ENCODE results near the gene ENTPD5.
"Not testable (repeated sequence)": the region's sequence is repeated elsewhere in the genome, so short reads cannot be mapped to it uniquely, and the experiment has no call there.

ENTPD5 gene

GRCh38 chr14:74005664-74006063, 13.4 kb downstream of the ENTPD5 start:
- not testable (repeated sequence) for DNase-seq (ENCODE audit: low spot score)

DNA sequence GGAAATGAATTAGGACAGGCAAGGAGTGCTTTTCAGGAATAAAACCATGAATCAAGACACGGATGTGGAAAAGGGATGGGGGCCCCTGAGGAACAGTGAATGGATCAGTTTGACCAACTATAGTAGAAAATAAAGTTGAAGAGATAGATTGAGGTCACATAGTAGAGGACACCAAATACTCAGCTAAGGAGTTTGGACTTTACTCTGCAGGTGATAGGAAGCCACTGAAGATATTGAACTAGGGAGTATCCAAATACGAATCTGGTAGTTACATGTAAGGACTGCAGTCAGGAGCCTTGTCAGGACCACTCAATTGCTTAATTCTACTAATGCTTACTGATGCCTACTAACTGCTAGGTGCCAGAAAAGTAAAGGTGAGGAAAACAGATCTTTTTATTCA, 20.4 kb downstream of the ENTPD5 start:
- DNase-seq (ENCODE audit: low spot score), result no peak

DNA sequence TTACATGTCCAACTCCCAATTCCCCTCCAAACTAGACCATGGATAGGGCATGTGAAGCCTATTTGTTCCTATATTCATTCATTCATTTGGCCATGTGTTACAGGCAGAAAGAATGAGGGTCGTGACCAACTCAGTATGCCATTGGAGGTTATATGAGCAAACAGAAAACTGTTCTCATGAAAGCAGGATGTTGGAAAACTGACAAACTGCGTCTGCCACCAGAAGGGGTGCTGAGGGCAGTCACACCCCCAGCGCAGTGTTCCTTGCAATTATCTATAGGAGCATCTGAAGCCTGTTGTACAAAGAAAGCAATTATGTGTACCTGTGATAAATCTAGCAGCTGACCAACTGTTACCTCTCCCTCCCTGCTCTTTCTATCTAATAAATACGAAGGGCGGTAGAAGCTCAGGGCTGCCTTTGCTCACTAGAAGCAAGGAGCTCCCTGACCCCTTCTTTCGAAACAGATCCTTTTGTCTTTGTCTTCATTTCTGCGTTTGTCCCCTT, 21.1 kb downstream of the ENTPD5 start:
- DNase-seq (ENCODE audit: low spot score), result no peak

DNA sequence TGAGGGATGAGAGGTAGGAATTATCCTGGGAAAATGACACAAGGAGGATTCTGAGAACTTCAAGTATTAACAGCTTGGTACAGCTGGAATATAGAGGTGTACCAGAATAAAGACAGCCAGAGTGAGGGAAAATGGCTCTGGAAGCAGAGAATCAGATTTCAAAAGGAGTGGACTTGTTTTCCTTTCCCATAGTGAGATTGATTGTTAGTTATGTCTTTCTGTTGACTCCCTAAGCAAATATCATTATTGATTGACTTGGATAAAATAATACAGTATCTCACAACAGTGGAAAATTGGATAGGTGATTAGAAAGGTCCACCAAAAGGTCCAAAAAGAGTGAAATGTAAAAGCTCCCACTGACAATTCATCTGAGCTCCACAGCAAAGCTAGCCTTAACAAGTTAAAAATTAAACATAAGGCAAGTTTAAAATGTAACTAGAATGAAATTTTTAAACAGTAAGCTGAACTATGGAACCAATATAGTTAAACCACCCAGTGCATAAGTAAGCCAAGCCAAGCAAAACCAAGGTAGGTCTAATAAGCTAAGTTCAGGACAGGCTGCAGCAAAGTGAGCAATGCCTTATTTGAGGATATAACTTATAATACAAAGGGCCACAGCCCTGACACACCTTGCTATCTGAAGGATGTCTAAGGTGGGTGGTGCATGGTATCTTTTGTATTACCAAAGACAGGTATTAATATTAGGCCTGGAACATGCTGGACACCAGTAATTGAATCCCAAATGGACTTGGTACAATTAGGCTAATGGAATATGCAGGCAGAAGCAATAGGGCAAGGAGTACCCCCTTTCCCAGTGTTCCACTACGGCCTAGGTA, 21.8 kb downstream of the ENTPD5 start:
- DNase-seq (ENCODE audit: low spot score), result no peak

- no peak for DNase-seq (ENCODE audit: low spot score)
These were observed 22.4 kb downstream of the ENTPD5 start for GRCh38 chr14:73996731-73997107.

DNA sequence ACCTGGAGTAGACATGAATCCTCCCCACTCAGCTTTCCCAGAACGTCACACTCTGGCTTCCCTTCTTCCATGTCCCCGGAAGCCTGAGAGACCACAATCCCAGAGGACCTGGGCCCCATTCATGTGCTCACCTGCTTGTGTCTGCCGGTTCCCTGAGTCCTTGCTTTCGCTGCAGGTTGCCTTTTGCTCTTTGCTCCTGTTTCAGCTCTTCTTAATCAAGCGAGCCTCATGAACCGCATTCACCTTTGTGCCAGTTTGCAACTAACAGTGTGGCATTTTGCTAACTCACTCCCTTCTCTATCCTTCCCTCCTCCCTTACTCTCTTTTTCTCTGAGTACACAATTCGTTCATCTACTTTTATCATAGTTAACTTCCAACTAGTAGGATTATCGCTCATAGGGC, 23.1 kb downstream of the ENTPD5 start:
- DNase-seq (ENCODE audit: low spot score), result no peak

DNA sequence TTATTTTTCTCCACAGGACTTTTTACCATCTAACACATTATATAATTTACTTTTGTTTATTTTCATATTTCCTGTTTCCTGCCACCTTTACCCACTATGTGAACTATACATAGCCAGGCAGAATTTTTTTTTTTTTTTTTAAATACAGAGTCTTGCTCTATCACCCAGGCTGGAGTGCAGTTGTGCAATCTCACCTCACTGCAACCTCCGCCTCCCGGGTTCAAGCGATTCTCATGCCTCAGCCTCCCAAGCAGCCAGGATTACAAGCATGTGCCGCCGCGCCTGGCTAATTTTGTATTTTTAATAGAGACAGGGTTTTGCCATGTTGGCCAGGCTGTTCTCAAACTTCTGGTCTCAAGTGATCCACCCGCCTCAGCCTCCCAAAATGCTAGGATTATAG, 24.2 kb downstream of the ENTPD5 start:
- DNase-seq (ENCODE audit: low spot score), result not testable (repeated sequence)

DNA sequence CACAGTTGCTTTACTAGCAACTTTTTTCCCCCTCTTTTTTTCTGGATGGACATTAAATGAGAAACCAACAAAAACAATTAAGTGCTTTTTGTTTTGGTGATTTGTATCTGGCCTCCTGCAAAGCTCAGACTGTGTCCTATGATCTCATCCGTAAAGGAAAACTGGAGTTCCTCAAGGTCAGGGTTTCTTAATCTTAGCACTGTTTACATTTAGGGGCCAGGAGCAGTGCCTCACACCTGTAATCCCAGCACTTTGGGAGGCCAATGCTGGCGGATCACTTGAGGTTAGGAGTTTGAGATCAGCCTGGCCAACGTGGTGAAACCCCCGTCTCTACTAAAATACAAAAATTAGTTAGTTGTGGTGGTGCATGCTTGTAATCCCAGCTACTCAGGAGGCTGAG, 28.0 kb downstream of the ENTPD5 start:
- no peak for DNase-seq (ENCODE audit: low spot score)

- DNase-seq (ENCODE audit: low spot score), result not testable (repeated sequence)
These were observed 30.4 kb downstream of the ENTPD5 start for GRCh38 chr14:73988656-73989055.

DNA sequence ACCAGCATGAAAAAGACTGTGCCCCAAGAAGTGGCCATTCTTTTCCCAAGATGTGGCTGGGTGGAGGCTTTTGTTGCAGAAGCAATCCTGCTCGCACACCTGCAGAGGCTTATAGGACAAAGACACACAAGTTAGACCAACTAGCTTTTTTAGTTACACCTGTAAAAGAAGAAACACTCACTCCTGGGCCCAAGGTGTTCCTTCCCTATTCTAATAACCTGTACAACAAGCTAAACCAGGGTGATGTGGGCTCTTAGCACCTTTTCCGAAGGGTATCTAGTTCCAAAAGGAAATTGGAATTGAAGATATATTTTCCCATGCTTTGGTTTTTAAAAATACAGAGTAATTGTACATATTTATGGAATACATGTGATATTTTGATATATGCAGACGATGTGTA, 31.0 kb downstream of the ENTPD5 start:
- DNase-seq (ENCODE audit: low spot score), result no peak

GRCh38 chr14:73977896-73978295, 41.2 kb downstream of the ENTPD5 start:
- no peak for DNase-seq (ENCODE audit: low spot score)

DNA sequence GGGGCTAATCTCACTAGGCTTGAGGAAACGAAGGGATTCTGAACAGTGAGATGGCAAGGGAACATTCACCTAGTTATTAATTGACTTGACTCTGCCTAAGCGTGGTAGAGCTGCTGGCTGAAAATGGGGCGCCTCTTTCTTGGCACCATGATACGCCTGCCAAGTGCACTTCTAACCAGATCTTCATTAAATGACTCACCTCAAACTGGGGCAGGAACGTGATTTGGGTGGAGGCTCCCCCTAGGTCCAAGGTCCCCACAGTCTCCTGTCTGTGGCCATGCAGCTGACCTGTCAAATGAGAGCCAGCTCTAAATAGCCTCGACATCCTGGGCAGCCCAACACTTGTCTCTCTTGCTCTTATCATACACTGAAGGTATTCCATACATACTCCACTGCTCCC, 43.0 kb downstream of the ENTPD5 start:
- DNase-seq (ENCODE audit: low spot score), result no peak

- no peak for DNase-seq (ENCODE audit: low spot score)
These were observed 45.6 kb downstream of the ENTPD5 start for GRCh38 chr14:73973497-73973896.

GRCh38 chr14:73968885-73969284, 50.2 kb downstream of the ENTPD5 start:
- no peak for DNase-seq (ENCODE audit: low spot score)

DNA sequence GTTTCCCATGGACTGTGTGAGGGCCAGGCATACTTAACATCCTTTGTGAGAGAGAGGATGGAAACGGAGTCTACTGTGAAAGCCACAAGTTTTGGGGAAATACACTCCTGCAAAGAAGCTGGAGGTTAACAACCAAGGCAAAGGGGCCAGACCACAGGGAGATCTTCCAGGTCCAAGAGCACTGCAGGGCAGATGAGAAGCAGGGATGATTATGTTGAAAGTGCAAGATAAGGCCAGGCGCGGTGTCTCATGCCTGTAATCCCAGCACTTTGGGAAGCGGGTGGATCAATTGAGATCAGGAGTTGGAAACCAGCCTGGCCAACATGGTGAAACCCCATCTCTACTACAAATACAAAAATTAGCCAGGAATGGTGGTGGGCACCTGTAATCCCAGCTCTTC, 53.9 kb downstream of the ENTPD5 start:
- no peak for DNase-seq (ENCODE audit: low spot score)

DNA sequence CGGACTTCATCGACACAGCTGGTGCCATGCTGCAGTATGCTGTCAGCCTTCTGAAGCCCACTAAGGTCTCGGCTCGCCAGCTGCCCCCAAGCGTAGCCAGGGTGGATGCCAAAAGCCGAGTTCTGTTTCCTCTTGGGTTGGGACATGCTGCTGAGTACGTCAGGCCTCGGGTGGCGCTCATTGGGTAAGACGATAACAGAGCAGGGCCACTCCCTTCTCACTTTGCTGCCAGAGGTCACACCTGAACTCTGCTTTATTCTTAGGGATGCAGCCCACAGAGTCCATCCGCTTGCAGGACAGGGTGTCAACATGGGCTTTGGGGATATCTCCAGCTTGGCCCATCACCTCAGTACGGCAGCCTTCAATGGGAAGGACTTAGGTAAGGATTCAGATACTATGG, 57.9 kb downstream of the ENTPD5 start:
- DNase-seq (ENCODE audit: low spot score), result no peak

- no peak for DNase-seq (ENCODE audit: low spot score)
These were observed 60.5 kb downstream of the ENTPD5 start for GRCh38 chr14:73958591-73958990.

DNA sequence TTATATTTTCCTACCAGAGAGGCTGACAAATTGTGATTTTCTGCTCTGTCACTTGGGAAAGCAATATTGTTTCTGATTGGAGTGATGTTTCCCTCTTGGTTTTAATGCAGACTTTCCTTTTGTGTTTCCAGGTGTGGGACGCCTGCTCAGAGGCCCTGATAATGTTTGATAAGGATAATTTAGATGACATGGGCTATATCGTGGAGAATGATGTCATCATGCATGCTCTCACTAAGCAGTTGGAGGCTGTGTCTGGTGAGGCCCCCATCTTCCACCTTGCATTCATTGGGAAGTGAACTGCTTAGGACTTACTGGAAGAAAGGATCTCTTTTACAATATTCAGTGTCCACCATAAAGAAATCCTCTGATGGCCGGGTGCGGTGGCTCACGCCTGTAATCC, 63.4 kb downstream of the ENTPD5 start:
- no peak for DNase-seq (ENCODE audit: low spot score)

- DNase-seq (ENCODE audit: low spot score), result no peak
These were observed 65.4 kb downstream of the ENTPD5 start for GRCh38 chr14:73953731-73954130.

- peak; percentile 87 for DNase-seq (ENCODE audit: low spot score)
These were observed 69.0 kb downstream of the ENTPD5 start, which contains the start of the genes COQ6 and FAM161B for GRCh38 chr14:73949752-73950734. Gene COQ6 (plus strand): TSS chr14:73950302. CDS start chr14:73950333, 31 bp downstream. Gene FAM161B (minus strand): TSS chr14:73950094. CDS start chr14:73950026, 68 bp downstream.

DNA sequence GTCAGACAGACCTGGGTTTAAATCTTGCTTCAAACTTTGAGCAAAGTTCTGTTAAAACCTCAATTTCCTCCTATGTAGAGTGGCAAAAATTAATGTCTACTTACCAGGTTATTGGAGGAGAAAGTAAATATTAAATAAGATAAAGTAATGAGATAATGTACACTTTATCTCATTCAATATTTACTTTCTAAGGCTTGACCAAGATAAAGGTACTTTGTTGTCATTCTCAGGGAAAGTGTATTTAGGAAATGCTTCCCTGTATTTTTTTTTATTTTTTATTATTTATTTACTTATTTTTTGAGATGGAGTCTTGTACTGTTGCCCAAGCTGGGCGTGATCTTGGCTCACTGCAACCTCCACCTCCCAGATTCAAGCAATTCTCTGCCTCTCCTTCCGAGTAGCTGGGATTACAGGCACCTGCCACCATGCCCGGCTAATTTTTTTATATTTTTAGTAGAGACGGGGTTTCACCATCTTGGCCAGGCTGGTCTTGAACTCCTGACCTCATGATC, 73.9 kb downstream of the ENTPD5 start:
- DNase-seq (ENCODE audit: low spot score), result no peak

- DNase-seq (ENCODE audit: low spot score), result no peak
These were observed 74.5 kb downstream of the ENTPD5 start for GRCh38 chr14:73944432-73945158.

Data from germinal center (tissue), 1 donor.